ENCODE measurements around the gene ARMH3. TPM values are rescaled to one million over a fixed set of nuclear protein-coding genes. Genes with fewer than 3 reads are reported as not detected.
A peak's percentile ranks its signal among the peaks of the same experiment; 100 is the strongest.

Gene ARMH3
- total RNA-seq, 1 donor from 2014 or later = 4.5 TPM

DNA sequence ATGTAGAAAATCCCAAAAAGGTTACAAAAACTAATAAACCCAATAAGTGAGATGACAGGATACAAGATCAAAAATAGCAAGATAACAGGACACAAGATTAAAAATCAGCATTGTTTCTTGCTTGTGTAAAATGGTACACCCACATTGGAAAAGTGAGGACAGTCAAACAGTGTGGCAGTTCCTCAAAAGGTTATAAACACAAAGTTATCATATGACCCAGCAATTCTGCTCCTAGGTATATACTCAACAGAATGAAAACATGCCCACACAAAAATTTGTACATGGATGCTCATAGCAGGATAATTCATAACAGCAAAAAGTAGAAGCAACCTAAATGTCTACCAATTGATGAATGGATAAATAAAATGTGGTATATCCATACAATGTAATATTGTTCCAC lies 105.8 kb downstream of the ARMH3 start:
- no peak overlapping the region for H3K4me3 ChIP-seq
- H3K4me1 ChIP-seq = no peaks in the 10 kb centered on the region
- H3K9me3 ChIP-seq = peaks cover 0 to 9% of the 10 kb centered on the region in 2 donors
- TF ChIP-seq, protein P1, sequence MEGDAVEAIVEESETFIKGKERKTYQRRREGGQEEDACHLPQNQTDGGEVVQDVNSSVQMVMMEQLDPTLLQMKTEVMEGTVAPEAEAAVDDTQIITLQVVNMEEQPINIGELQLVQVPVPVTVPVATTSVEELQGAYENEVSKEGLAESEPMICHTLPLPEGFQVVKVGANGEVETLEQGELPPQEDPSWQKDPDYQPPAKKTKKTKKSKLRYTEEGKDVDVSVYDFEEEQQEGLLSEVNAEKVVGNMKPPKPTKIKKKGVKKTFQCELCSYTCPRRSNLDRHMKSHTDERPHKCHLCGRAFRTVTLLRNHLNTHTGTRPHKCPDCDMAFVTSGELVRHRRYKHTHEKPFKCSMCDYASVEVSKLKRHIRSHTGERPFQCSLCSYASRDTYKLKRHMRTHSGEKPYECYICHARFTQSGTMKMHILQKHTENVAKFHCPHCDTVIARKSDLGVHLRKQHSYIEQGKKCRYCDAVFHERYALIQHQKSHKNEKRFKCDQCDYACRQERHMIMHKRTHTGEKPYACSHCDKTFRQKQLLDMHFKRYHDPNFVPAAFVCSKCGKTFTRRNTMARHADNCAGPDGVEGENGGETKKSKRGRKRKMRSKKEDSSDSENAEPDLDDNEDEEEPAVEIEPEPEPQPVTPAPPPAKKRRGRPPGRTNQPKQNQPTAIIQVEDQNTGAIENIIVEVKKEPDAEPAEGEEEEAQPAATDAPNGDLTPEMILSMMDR (IDR thresholded peaks at IDR 0.05) = no peak
- DNase-seq (ENCODE audit: low spot score in 2 of 2) = no peak
- intact Hi-C loops (cut with DNase I) = no loop called here
- peaks cover 11 to 53% of the 10 kb centered on the region in 2 donors for H3K36me3 ChIP-seq
- no peak overlapping the region for H3K27ac ChIP-seq
- H3K27me3 ChIP-seq = no peaks in the 10 kb centered on the region

DNA sequence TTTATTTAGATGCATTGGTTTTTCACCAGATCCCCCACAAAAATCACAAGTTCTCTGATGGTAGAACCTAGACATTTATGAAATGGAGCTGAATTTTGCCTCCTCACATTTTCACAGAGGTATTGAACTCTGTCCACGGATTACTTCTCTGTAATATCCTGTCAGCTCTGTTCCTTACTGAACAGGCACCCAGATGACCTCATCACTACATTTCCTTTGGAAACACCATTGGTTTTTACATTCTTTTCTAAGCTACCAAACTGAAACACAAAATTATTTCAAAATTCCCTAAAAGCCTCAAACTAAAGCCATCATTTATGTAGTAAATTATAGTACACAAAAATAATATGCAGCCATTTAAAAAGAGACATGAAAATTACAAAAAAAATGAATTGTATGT lies 114.1 kb downstream of the ARMH3 start:
- H3K4me3 ChIP-seq = no peak overlapping the region
- H3K27me3 ChIP-seq = no peaks in the 10 kb centered on the region
- H3K27ac ChIP-seq = no peak overlapping the region
- H3K36me3 ChIP-seq = peaks cover 2 to 3% of the 10 kb centered on the region in 2 donors
- H3K9me3 ChIP-seq = no peaks in the 10 kb centered on the region
- no peak for DNase-seq (ENCODE audit: low spot score in 2 of 2)
- peaks cover 9 to 39% of the 10 kb centered on the region in 2 donors for H3K4me1 ChIP-seq
- intact Hi-C loops (cut with DNase I) = loop anchor here (2.0 kb wide), 1 partner anchor 17 kb away; no protein-coding TSS in a partner anchor
- TF ChIP-seq, protein P1 (IDR thresholded peaks at IDR 0.05) = no peak

DNA sequence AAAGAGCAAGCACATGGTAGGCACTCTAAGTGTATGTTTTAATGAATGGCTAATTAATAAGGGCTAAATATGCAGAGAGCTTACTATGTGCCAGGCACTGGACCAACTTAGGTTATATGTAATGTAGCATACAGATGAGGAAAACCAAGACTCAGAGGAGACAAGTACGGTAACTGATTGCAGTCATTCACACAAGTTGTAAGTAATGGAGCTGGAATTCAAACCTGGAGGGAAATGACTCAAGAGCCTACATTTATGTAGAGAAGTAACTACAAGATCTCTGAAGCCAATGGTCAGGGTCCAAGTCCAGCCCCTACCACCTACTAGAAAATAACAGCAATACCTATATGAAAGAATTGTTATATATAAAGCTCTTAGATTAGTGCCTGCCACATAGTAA lies 115.1 kb downstream of the ARMH3 start:
- H3K4me1 ChIP-seq = peaks cover 9 to 39% of the 10 kb centered on the region in 2 donors
- H3K4me3 ChIP-seq = no peak overlapping the region
- no peak for DNase-seq (ENCODE audit: low spot score in 2 of 2)
- H3K9me3 ChIP-seq = no peaks in the 10 kb centered on the region
- peak overlapping the region; percentile 70 to 83 for H3K27ac ChIP-seq
- peaks cover 2 to 3% of the 10 kb centered on the region in 2 donors for H3K36me3 ChIP-seq
- H3K27me3 ChIP-seq = no peaks in the 10 kb centered on the region
- intact Hi-C loops (cut with DNase I) = loop anchor here (2.0 kb wide), 1 partner anchor 18 kb away; no protein-coding TSS in a partner anchor
- TF ChIP-seq, protein P1 (IDR thresholded peaks at IDR 0.05) = no peak

DNA sequence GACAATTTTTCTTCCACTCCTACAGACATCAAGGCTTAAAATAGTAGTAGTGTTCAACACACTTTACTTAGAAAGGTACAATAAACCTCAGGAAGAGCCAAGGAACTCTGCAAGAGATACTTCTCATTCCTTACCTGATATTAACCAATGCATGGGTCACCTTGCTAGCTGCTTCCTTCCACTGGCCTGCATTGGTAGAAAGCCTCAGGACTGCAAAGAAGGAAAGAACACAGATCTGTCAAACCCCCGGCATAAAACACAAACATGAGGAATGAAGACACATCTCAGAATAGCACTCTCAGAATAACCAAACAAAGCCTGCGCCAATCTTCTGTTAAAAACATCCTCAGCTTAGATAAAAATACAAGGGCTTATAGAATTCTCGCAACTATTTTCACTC lies 116.2 kb downstream of the ARMH3 start:
- intact Hi-C loops (cut with DNase I) = loop anchor here (2.0 kb wide), 1 partner anchor 19 kb away; no protein-coding TSS in a partner anchor
- Histone ChIP-seq H3K27ac (peak overlapping the region; percentile 70 to 83), H3K4me1 (peaks cover 9 to 39% of the 10 kb centered on the region in 2 donors), H3K36me3 (peaks cover 2 to 3% of the 10 kb centered on the region in 2 donors), H3K27me3 (no peaks in the 10 kb centered on the region), H3K9me3 (no peaks in the 10 kb centered on the region), H3K4me3 (peak overlapping the region in 1 of 2 donors; percentile 23)
- DNase-seq (ENCODE audit: low spot score in 2 of 2) = no peak
- TF ChIP-seq, protein P1 (IDR thresholded peaks at IDR 0.05) = no peak

DNA sequence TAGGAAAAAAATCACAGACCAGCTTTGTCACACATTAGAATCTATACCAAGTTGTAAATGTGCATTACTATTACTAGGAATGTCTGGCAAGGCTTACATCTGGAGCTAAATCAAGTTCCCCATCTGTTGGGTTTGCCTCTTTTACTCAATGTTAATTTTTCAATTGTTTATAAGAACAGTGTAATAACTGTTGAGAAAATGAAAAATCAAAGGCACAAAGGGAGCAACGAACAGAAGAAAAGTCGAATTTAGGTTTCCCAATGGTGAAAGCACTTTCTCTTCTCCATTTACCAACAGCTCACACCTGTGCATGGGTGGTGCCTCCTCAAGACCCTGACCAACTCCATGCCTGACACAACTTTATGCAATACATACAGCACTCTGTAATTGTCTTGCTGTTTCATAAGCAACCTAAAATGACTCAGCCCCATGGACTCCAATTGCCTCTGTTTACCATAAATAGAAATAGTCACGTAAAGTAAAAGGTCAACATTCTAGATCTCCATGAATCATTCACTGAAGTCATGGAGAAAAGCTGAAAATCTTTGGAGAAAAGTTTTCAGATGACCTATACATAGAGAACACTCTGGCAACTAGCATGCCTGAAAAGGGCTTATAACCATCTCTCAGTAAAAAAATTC lies 116.8 kb downstream of the ARMH3 start:
- H3K4me1 ChIP-seq = peaks cover 9 to 39% of the 10 kb centered on the region in 2 donors
- H3K4me3 ChIP-seq = peak overlapping the region in 1 of 2 donors; percentile 23

More for the DNA sequence above, 116.8 kb downstream of the ARMH3 start:
- Histone ChIP-seq H3K27ac (peak overlapping the region; percentile 70 to 83), H3K36me3 (peaks cover 2 to 3% of the 10 kb centered on the region in 2 donors), H3K9me3 (no peaks in the 10 kb centered on the region), H3K27me3 (no peaks in the 10 kb centered on the region)
- intact Hi-C loops (cut with DNase I) = no loop called here
- TF ChIP-seq, protein P1 (IDR thresholded peaks at IDR 0.05) = no peak
- no peak for DNase-seq (ENCODE audit: low spot score in 2 of 2)

All from ascending aorta (tissue), 2 donors.